Activated CD4-positive, CD25-positive, alpha-beta regulatory T cell treated with anti-CD3 and anti-CD28 coated beads, Interleukin-2, amount 50 U/mL, for 16 hours (primary cell): Measurements from ENCODE around the gene TADA3.

Experiments used
- DNase-seq: peaks from one replicate; pipeline ENCODE4 v3.0.0-alpha.2; 2020; ENCODE audit warnings: low read depth, low spot score

The TADA3 gene

GRCh38 chr3:9761919-9762318 lies 30.4 kb downstream of the TADA3 start:
- DNase-seq, result no peak

GRCh38 chr3:9760779-9761505 lies 31.3 kb downstream of the TADA3 start:
- DNase-seq, result no peak

GRCh38 chr3:9757427-9757826 lies 34.8 kb downstream of the TADA3 start:
- no peak for DNase-seq

- no peak for DNase-seq
Measured at GRCh38 chr3:9754678-9755077, 37.6 kb downstream of the TADA3 start.

GRCh38 chr3:9750556-9751411 lies 41.5 kb downstream of the TADA3 start:
- DNase-seq, result no peak

- peak; percentile 92 for DNase-seq
Measured at GRCh38 chr3:9749645-9750555, 42.4 kb downstream of the TADA3 start, which contains the start of gene OGG1. TSS of gene OGG1 (plus strand) at chr3:9749952. CDS start at chr3:9750287, 335 bp downstream.

GRCh38 chr3:9749296-9749644 lies 43.0 kb downstream of the TADA3 start:
- DNase-seq, result no peak

- no peak for DNase-seq
Measured at GRCh38 chr3:9748031-9748430, 44.2 kb downstream of the TADA3 start.

- DNase-seq, result no peak
Measured at GRCh38 chr3:9747267-9747666, 45.0 kb downstream of the TADA3 start.

- DNase-seq, result no peak
Measured at GRCh38 chr3:9746330-9746729, 45.9 kb downstream of the TADA3 start.

GRCh38 chr3:9745521-9745920 lies 46.8 kb downstream of the TADA3 start:
- no peak for DNase-seq

GRCh38 chr3:9744162-9744561 lies 48.1 kb downstream of the TADA3 start:
- no peak for DNase-seq

- no peak for DNase-seq
Measured at GRCh38 chr3:9743548-9743947, 48.7 kb downstream of the TADA3 start.

GRCh38 chr3:9742560-9742959 lies 49.7 kb downstream of the TADA3 start:
- no peak for DNase-seq

GRCh38 chr3:9739181-9739580 lies 53.1 kb downstream of the TADA3 start:
- no peak for DNase-seq

- DNase-seq, result no peak
Measured at GRCh38 chr3:9736831-9737230, 55.4 kb downstream of the TADA3 start.

GRCh38 chr3:9732740-9733115 lies 59.5 kb downstream of the TADA3 start:
- DNase-seq, result no peak

- no peak for DNase-seq
Measured at GRCh38 chr3:9732080-9732739, 60.1 kb downstream of the TADA3 start.

GRCh38 chr3:9731206-9732079 lies 60.8 kb downstream of the TADA3 start, which contains the start of gene BRPF1:
TSS of gene BRPF1 (plus strand) at chr3:9731735. CDS start at chr3:9734141, 2,406 bp downstream.
- peak; percentile 96 for DNase-seq

GRCh38 chr3:9730657-9731205 lies 61.5 kb downstream of the TADA3 start:
- DNase-seq, result no peak
